ENCODE measurements around the gene SDC4. TPM values are rescaled to one million over a fixed set of nuclear protein-coding genes. Genes with fewer than 3 reads are reported as not detected.
A peak's percentile ranks its signal among the peaks of the same experiment; 100 is the strongest.

Gene SDC4
- total RNA-seq, 2 donors from 2014 or later = 21.6 to 62.6 TPM

- Mint-ChIP-seq H3K27me3 (peaks cover 26% of the 10 kb centered on the region), H3K27ac (no peak overlapping the region), H3K9me3 (no peaks in the 10 kb centered on the region), H3K36me3 (ENCODE audit: low read depth) (no peaks in the 10 kb centered on the region), H3K4me1 (peaks cover 17% of the 10 kb centered on the region), H3K4me3 (no peak overlapping the region)
- no peak for ATAC-seq (replicated peaks)
These were observed 41.1 kb downstream of the SDC4 start for GRCh38 chr20:45307076-45307640.

GRCh38 chr20:45306431-45306982, 41.7 kb downstream of the SDC4 start, which contains the start of gene RBPJL:
Gene RBPJL, plus strand, starts transcription at chr20:45306840. Its CDS starts 83 bp downstream, at chr20:45306923.
- H3K27me3 Mint-ChIP-seq = peaks cover 26% of the 10 kb centered on the region
- no peak within 1 kb of the TSS for H3K4me3 Mint-ChIP-seq
- ATAC-seq (replicated peaks) = no peak
- peaks cover 23% of the 10 kb centered on the region for H3K4me1 Mint-ChIP-seq
- H3K9me3 Mint-ChIP-seq = no peaks in the 10 kb centered on the region
- no peaks in the 10 kb centered on the region for H3K36me3 Mint-ChIP-seq (ENCODE audit: low read depth)
- no peak within 1 kb of the TSS for H3K27ac Mint-ChIP-seq

- Mint-ChIP-seq H3K27ac (no peak overlapping the region), H3K27me3 (peaks cover 20% of the 10 kb centered on the region), H3K4me3 (no peak overlapping the region), H3K4me1 (peaks cover 19% of the 10 kb centered on the region), H3K9me3 (no peaks in the 10 kb centered on the region), H3K36me3 (ENCODE audit: low read depth) (no peaks in the 10 kb centered on the region)
- no peak for ATAC-seq (replicated peaks)
These were observed 43.0 kb downstream of the SDC4 start for GRCh38 chr20:45305262-45305661.

GRCh38 chr20:45304464-45304999, 43.7 kb downstream of the SDC4 start:
- Mint-ChIP-seq H3K4me3 (no peak overlapping the region), H3K27ac (no peak overlapping the region), H3K27me3 (peaks cover 16% of the 10 kb centered on the region), H3K36me3 (ENCODE audit: low read depth) (no peaks in the 10 kb centered on the region), H3K9me3 (no peaks in the 10 kb centered on the region), H3K4me1 (peaks cover 19% of the 10 kb centered on the region)
- ATAC-seq (replicated peaks) = no peak

- ATAC-seq (replicated peaks) = peak; percentile 78
- Mint-ChIP-seq H3K9me3 (no peaks in the 10 kb centered on the region), H3K27ac (peak overlapping the region; percentile 7), H3K4me1 (peaks cover 19% of the 10 kb centered on the region), H3K27me3 (peaks cover 16% of the 10 kb centered on the region), H3K4me3 (peak overlapping the region; percentile 39), H3K36me3 (ENCODE audit: low read depth) (no peaks in the 10 kb centered on the region)
These were observed 44.4 kb downstream of the SDC4 start for GRCh38 chr20:45303586-45304463.

- ATAC-seq (replicated peaks) = peak; percentile 76
- peak overlapping the region; percentile 51 for H3K4me3 Mint-ChIP-seq
- no peaks in the 10 kb centered on the region for H3K9me3 Mint-ChIP-seq
- no peaks in the 10 kb centered on the region for H3K36me3 Mint-ChIP-seq (ENCODE audit: low read depth)
- peaks cover 11% of the 10 kb centered on the region for H3K27me3 Mint-ChIP-seq
- H3K27ac Mint-ChIP-seq = peak overlapping the region; percentile 49
- peaks cover 19% of the 10 kb centered on the region for H3K4me1 Mint-ChIP-seq
These were observed 46.4 kb downstream of the SDC4 start for GRCh38 chr20:45301824-45302271.

GRCh38 chr20:45300961-45301360, 47.3 kb downstream of the SDC4 start:
- H3K27ac Mint-ChIP-seq = no peak overlapping the region
- H3K27me3 Mint-ChIP-seq = peaks cover 11% of the 10 kb centered on the region
- ATAC-seq (replicated peaks) = no peak
- H3K36me3 Mint-ChIP-seq (ENCODE audit: low read depth) = no peaks in the 10 kb centered on the region
- H3K9me3 Mint-ChIP-seq = no peaks in the 10 kb centered on the region
- H3K4me3 Mint-ChIP-seq = no peak overlapping the region
- peaks cover 19% of the 10 kb centered on the region for H3K4me1 Mint-ChIP-seq

- Mint-ChIP-seq H3K4me1 (peaks cover 19% of the 10 kb centered on the region), H3K36me3 (ENCODE audit: low read depth) (no peaks in the 10 kb centered on the region), H3K27me3 (peaks cover 7% of the 10 kb centered on the region), H3K4me3 (no peak overlapping the region), H3K9me3 (no peaks in the 10 kb centered on the region), H3K27ac (no peak overlapping the region)
- ATAC-seq (replicated peaks) = no peak
These were observed 48.4 kb downstream of the SDC4 start for GRCh38 chr20:45299786-45300185.

- Mint-ChIP-seq H3K36me3 (ENCODE audit: low read depth) (no peaks in the 10 kb centered on the region), H3K27me3 (no peaks in the 10 kb centered on the region), H3K27ac (no peak overlapping the region), H3K9me3 (no peaks in the 10 kb centered on the region), H3K4me3 (no peak overlapping the region), H3K4me1 (peaks cover 12% of the 10 kb centered on the region)
- ATAC-seq (replicated peaks) = no peak
These were observed 50.3 kb downstream of the SDC4 start for GRCh38 chr20:45297786-45298497.

- ATAC-seq (replicated peaks) = no peak
- no peaks in the 10 kb centered on the region for H3K4me1 Mint-ChIP-seq
- H3K36me3 Mint-ChIP-seq (ENCODE audit: low read depth) = no peaks in the 10 kb centered on the region
- H3K9me3 Mint-ChIP-seq = no peaks in the 10 kb centered on the region
- no peak overlapping the region for H3K27ac Mint-ChIP-seq
- peaks cover 7% of the 10 kb centered on the region for H3K27me3 Mint-ChIP-seq
- H3K4me3 Mint-ChIP-seq = no peak overlapping the region
These were observed 53.6 kb downstream of the SDC4 start for GRCh38 chr20:45294659-45295058.

- Mint-ChIP-seq H3K27ac (no peak overlapping the region), H3K4me1 (no peaks in the 10 kb centered on the region), H3K27me3 (peaks cover 9% of the 10 kb centered on the region), H3K36me3 (ENCODE audit: low read depth) (no peaks in the 10 kb centered on the region), H3K9me3 (no peaks in the 10 kb centered on the region), H3K4me3 (peak overlapping the region; percentile 66)
- ATAC-seq (replicated peaks) = no peak
These were observed 54.2 kb downstream of the SDC4 start for GRCh38 chr20:45294003-45294368.

- Mint-ChIP-seq H3K27ac (no peak overlapping the region), H3K36me3 (ENCODE audit: low read depth) (no peaks in the 10 kb centered on the region), H3K4me3 (peak overlapping the region; percentile 66), H3K27me3 (peaks cover 13% of the 10 kb centered on the region), H3K9me3 (no peaks in the 10 kb centered on the region), H3K4me1 (no peaks in the 10 kb centered on the region)
- ATAC-seq (replicated peaks) = peak; percentile 92
These were observed 54.9 kb downstream of the SDC4 start for GRCh38 chr20:45293041-45294002.

- Mint-ChIP-seq H3K4me1 (no peaks in the 10 kb centered on the region), H3K27me3 (peaks cover 18% of the 10 kb centered on the region), H3K36me3 (ENCODE audit: low read depth) (no peaks in the 10 kb centered on the region), H3K4me3 (peak overlapping the region; percentile 66), H3K9me3 (no peaks in the 10 kb centered on the region), H3K27ac (no peak overlapping the region)
- ATAC-seq (replicated peaks) = no peak
These were observed 55.9 kb downstream of the SDC4 start for GRCh38 chr20:45292343-45292742.
